HG03442 (cell line): ENCODE results near the gene BNIP2.
"Not testable (repeated sequence)": the region's sequence is repeated elsewhere in the genome, so short reads cannot be mapped to it uniquely, and the experiment has no call there.

Source experiments
- ATAC-seq: cut with Tn5 transposase; IDR thresholded peaks from one replicate; pipeline ENCODE4 v1.9.1; 2021; ENCODE audit warnings: mild to moderate bottlenecking, moderate library complexity; ENCODE audit not compliant: unreplicated experiment

Gene BNIP2

GRCh38 chr15:59642351-59642750 lies 46.8 kb downstream of the BNIP2 start:
- no peak for ATAC-seq

- ATAC-seq: not testable (repeated sequence)
These were observed 51.6 kb downstream of the BNIP2 start for GRCh38 chr15:59637507-59637906.

- ATAC-seq: no peak
These were observed 52.9 kb downstream of the BNIP2 start for GRCh38 chr15:59636184-59636583.

GRCh38 chr15:59632714-59633113 lies 56.4 kb downstream of the BNIP2 start:
- ATAC-seq: no peak

- peak; percentile 69 for ATAC-seq
These were observed 66.8 kb downstream of the BNIP2 start for GRCh38 chr15:59622289-59622688.

GRCh38 chr15:59618406-59618805 lies 70.7 kb downstream of the BNIP2 start:
- no peak for ATAC-seq

- no peak for ATAC-seq
These were observed 72.7 kb downstream of the BNIP2 start for GRCh38 chr15:59616379-59616778.

- no peak for ATAC-seq
These were observed 73.5 kb downstream of the BNIP2 start for GRCh38 chr15:59615661-59616060.

GRCh38 chr15:59614153-59614552 lies 75.0 kb downstream of the BNIP2 start:
- ATAC-seq: no peak

- no peak for ATAC-seq
These were observed 77.6 kb downstream of the BNIP2 start, which contains the start of gene GCNT3 for GRCh38 chr15:59611276-59612260. TSS of gene GCNT3 (plus strand) at chr15:59611783. CDS start at chr15:59618239, 6,456 bp downstream.

GRCh38 chr15:59609730-59610712 lies 79.1 kb downstream of the BNIP2 start:
- no peak for ATAC-seq
